GM15510 (cell line): ENCODE measurements around the gene BDKRB2.

ENCODE experiments used
- POLR2A ChIP-seq: IDR thresholded peaks from 3 replicates; pipeline ENCODE4 v1.6.1; 2011; ENCODE audit warnings: borderline replicate concordance; ENCODE audit not compliant: insufficient read length; ENCODE audit errors: extremely low read depth

BDKRB2 gene

DNA sequence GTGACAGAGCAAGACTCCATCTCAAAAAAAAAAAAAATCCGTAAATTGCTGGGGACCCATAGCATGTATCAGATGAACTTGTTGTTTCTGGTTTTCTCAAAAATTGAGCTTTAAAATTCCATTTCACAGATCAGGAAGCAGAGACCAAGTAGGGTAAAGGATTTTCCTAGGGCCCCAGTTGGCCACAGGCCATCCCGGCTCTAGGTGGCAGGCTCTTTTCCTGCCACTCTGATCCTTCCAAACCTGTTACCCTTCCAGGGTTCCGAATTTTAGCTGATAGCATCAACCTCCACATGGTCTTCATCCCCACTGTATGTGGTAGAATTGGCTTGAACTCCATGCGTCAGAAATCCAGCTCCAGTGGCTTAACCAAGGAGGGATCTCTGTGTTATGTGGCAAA is 36.1 kb upstream of the BDKRB2 start:
- TF ChIP-seq POLR2A, result no peak

DNA sequence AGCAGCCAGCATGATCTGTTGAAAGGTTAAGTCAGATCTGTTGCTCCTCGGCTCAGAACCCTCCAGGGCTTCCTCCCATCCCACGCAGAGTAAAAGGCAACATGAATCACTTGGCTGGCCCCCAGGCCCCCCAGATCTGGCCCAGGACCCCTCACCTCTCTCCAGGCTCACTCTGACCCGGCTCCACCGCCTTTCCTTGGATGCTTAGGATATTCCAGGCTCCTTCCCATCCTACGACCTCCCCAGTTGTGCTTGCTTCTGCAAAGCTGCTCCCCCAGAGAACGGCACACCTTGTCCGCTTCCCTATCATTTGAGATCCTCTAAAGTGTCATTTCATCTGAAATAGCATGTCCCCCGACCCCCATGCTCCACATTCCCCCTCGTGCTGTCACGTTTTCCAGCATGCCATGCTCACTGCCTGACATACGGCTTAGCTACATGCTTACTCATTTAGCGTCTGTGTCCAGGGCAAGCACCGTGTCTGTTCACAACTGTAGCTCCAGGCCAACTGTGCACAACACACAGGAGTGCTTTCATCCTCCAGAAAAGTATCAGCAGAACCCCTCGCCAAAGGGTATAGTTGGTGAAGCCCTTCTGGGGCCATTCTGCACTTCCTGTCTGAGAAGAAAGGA is 33.6 kb upstream of the BDKRB2 start:
- no peak for TF ChIP-seq POLR2A

DNA sequence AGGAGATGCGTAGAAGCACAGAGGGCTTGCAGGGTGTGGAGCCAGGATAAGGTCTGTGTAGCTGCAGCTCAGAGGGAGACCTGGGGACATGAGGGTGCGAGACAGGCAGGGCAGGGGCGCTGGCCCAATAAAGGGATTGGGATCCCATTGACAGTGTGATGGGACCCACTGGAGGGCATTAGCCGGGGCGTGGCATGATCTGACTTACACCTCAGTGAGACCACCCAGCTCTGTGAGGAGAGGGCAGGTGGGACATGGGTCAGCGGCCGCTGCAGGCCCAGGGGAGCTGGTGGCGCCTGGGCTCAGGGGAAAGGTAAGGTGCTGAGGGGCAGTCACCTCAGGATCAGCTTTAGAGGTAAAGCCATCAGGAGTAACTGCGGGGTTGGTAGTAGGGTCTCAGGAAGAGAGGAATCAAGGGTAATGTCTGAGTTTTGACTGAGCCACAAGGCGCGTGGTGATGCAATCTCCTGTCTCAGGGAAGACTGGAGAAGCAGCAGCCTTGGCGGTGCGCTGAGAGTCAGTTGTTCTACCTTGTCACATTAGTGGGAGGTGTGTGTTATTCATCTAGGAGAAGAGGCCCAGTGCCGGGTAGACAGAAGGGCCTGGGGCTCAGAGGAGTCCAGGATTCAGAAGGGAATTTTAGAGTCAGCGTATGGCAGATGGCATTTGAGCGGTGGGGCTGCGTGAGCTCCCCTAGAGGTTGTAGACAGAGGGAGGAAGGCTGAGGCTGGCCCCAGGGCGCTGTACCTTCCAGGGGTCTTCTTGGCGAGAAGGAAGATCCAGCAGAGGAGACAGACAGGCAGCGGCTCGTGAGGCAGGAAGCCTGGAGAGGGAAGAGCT is 30.8 kb upstream of the BDKRB2 start:
- no peak for TF ChIP-seq POLR2A

DNA sequence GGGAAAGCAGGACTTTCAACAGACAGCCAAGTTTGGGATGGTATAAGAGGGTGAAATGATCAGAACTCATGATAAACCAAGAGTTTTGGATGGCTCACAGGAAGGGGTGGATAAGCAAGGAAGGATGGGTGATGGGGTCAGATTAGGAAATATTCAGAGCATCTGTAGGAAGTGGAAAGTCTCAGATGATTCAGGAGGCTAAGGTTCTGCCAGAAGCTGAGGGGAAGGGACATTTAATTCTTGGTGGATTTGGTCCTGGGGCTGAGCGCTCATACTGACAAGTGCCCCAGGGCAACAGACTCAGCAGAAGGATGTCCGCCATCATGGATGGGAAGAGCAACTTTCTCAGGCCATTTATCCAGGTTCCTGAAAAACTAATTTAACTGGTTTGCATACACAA is 28.4 kb upstream of the BDKRB2 start:
- no peak for TF ChIP-seq POLR2A

DNA sequence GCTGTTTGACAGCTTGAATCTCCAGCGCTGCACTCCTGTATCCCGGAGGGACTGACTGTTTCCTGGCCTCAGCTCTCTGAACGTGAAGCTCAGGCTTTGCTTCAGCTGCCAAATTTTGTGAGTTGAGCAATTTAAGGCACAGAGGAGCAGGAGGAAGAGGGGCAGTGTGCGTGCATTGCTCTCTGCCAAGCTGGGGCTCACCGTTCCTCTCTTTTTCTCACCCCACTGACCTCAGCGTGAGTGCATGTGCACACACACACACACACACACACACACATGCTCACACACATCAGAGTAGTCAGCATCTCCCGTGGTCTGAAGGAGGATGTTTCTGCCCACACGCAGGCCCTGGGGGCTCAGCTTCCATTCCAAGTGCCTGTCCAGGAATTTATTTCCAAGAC is 27.8 kb upstream of the BDKRB2 start:
- no peak for TF ChIP-seq POLR2A

DNA sequence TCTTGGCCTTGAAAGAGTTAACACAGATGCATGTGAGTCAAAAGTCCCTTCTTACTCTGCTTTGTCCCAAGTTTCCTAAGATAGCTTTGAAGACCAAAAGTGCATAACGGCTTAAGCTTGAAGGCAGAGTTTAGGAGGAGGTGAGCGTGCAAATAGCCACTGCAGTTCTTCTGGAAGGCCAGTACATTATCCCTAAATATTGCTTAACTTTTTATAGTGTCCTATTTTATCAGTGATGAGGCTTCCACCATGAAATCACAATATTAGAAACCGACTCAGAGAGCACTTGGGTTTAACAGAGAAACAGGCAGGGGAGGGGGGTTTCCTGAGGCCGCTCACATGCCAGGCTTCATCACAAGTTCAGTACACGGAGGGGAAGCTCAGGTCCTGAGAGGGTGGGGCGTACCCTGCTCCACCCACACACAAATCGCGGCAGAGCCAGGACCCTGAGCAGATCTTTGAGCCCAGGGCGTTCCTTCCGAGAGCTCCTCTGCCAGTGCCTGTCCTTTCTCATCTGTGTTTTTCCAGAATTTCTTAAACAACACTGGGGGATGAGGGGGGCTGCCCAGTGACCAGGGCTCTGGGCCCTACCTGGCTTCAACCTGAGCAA is 26.8 kb upstream of the BDKRB2 start:
- TF ChIP-seq POLR2A, result no peak

DNA sequence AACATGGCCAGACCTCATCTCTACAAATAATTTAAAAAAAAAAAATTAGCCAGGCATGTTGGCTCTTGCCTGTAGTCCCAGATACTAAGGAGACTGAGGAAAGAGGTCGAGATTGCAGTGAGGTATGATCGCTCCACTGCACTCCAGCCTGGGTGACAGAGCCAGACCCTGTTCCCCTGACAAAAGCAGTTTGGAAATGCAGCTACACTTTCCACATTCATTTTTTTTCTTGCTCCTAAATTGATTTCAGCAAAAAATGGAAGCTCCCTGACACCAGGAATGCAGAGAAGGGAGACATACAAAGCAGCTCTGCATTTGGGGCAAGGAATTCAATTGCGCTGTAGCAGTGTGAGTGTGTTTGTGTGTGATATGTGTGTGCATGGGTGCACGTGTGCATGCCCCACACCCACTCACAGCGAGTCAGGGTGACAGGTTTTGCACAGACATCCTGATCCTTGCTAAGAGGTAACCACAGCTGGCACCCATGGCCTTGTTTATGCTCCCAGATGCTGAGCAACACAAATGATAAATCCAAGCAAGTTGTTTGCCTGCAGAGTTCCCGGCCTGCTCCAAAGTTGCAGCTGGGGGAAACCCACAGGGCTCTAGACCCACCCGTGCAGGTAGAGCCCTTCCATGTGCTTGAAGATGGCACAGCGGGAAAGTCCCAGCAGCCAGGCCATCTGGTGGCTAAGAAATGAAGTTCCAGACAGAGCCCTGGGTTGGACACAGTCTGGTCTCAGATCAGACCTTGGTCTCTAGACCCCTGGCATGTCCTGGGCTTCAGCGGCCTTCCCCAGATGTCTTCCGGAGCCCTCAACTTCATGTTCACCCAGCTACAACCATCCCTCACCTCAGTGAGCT is 25.9 kb upstream of the BDKRB2 start:
- TF ChIP-seq POLR2A, result no peak

DNA sequence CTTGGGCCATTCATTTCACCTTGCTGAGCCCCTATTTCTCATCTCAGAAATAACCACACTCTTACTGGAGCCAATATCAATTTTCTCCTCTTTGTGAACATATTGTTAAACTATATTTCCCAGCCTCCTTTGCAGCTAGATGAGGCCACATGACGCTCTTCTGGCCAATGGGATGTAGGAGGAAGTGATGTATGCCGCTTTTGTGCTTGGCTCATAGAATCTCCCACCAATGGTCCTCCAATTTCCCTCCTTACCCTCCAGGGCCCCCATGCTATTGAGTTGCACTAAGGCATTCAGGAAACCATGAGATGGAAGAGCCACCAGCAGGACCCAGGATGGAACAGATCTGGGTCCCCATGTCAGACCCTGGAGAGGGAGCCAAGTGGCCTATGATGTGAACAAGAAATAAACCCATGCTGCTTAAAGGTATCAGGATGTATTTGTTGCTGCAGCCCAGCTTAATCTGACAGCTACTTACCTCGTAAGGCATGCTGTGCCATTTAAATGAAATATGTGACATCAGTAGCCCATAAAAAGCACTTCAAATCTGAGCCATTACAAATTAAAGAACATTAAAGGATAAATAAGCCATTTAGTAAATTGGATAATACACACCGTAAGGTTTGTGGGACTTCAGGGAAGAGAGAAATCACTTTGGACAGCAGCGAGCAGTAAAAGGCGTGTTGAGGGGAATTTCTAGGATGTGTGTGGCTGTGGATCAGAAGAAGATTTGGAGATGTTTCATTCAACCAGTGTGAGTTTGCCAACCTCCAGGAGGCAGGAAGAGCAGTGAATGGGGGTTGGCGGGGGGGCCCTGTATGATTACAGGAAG is 24.4 kb upstream of the BDKRB2 start:
- TF ChIP-seq POLR2A, result no peak

DNA sequence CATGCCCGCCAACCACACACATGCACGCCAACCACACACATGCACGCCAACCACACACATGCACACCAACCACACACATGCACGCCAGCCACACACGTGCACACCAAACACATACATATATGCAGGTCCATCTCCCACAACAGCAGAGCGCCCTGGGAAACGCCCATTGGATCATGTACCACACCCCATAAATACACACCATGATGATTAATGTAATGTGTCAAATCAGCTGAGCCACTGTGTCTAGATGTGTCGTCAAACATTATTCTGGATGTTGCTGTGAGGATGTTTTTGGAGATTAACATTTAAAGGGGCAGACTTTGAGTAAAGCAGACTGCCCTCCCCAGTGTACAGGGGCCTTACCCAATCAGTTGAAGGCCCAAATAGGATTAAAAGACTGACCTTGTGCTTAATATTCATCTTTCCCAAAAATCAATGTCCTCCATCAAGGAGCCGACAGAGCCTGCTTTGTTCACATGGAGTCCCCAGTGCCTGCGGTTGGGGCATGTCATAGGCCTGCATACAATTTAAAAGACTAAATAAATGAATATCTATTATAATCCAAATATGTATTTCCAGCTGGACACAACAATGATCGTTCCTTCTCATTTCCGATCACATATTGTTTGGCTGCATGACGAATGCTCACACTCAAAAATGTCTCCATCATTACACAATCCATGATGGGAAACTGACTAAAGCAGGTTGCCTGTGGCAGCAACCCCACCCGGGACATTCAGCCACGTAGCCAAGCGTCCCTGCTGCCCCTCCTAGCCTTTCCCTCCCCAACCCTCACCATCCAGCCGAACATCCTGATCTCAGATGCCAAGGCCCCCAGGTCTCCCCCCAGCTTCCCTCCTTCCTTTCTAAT is 23.2 kb upstream of the BDKRB2 start:
- no peak for TF ChIP-seq POLR2A

DNA sequence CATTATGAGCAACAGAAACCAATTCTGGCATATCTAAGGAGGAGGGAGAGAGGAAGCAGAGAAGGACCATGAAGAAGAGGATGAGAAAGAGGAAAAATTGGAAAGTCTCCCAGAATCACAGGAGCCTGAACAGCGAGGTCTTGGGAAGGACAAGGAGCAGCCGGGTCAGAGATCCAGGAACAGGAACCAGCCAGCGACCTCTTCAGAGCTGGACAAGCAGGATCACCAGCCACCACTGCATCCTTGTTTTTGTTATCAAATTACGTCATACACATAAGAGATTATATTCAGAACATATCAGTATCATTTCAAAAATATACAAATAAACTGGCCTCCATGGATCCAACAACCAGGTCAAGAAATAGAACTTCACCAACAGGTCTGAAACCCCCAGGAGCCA is 22.1 kb upstream of the BDKRB2 start:
- TF ChIP-seq POLR2A, result no peak

DNA sequence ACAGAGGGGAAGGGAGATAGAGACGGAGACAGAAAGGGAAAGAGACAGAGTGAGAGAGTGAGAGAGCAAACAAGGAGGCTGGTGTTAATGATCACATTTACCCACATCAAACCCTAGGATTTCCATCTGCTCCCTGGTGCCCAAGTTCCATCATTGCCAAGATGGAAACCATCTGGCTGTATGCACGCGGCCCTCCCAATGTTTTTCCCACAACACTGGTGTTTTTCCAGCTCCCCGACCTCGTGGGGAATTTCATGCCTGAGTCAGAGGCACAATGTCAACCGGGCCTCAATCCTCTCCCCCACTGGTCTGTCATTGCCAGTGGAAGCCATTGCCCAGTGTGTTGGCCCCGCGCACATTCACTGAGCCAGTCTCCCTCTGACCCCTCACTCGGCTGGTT is 19.9 kb upstream of the BDKRB2 start:
- no peak for TF ChIP-seq POLR2A

DNA sequence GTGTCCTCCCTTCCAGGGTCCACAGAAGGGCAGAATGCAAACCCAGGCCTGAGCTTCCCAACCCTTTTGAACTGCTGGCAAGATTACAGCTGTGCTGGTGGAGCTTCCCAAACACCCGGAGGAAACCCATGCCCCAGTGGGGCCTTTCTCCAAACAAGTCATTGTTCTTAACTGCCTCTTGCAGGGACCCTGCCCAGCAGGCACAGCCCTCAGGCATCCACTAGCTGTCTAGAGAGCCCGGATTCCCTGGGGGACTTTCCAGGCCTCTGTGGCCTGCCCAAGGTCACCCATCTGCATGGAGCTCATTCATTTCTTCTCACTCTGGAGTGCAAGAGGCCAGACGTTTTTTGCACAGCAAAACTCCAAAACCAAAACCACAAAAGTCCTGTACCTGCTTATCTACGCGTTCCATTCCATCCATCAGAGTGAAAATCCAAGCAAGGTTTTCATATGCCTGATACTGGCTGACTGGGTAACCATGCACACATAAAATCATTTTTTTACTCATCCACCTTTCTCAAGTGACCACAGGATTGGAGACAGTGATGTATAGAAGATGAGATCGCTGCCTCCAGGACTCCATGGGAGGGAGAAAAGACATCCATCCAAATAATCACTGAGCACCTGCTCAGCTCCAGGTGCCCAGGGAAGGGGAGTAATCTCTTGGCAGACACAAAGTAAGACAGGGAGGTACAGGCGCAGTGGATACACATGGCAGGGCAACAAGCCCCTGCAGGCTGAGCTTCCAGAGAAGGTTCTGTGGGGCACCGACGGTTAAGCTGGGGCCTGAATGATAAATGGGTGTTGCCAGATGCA is 17.2 kb upstream of the BDKRB2 start:
- TF ChIP-seq POLR2A, result no peak
